Thoracic aorta (tissue), 2 donors: ENCODE measurements around the gene GGT6. TPM values are rescaled to one million over a fixed set of nuclear protein-coding genes. Genes with fewer than 3 reads are reported as not detected.
"Not testable (repeated sequence)": the region's sequence is repeated elsewhere in the genome, so short reads cannot be mapped to it uniquely, and the experiment has no call there.

ENCODE experiments used
- ATAC-seq: fragments of 150-250 bp; one replicate; pipeline ENCODE4 v1.8.0; 2017; ENCODE audit warnings: low read depth; ENCODE audit not compliant: insufficient number of reproducible peaks, low FRiP score
- DNase-seq: peaks from one replicate; pipeline ENCODE4 v3.0.0-alpha.2; 2020; ENCODE audit warnings: low spot score
- H3K27ac ChIP-seq, 2 donors: fragments of 200-600 bp; sonication (generic); 1 replicate in 1 of 2; 2 replicates in 1 of 2; pipeline ENCODE4 v1.5.1; 2016; ENCODE audit warnings: mild to moderate bottlenecking in 2 of 2, moderate library complexity in 2 of 2
- H3K27me3 ChIP-seq: fragments of 200-600 bp; sonication (generic); replicated peaks from 2 replicates; pipeline ENCODE4 v1.6.0; 2016; ENCODE audit warnings: mild to moderate bottlenecking; ENCODE audit not compliant: insufficient read depth
- H3K36me3 ChIP-seq: fragments of 200-600 bp; sonication (generic); one replicate; pipeline ENCODE4 v1.5.1; 2016
- H3K4me1 ChIP-seq, 2 donors: fragments of 200-600 bp; sonication (generic); 1 replicate in 1 of 2; 2 replicates in 1 of 2; pipeline versions ENCODE4 v1.5.1 to v1.6.0; 2016; ENCODE audit warnings: low read depth in 2 of 2, mild to moderate bottlenecking in 1 of 2; ENCODE audit not compliant: control insufficient read depth in 1 of 2
- H3K4me3 ChIP-seq: fragments of 200-600 bp; sonication (generic); 2 replicates; pipeline ENCODE4 v1.5.1; 2016; ENCODE audit warnings: mild to moderate bottlenecking
- H3K9me3 ChIP-seq: fragments of 200-600 bp; sonication (generic); 2 replicates; pipeline ENCODE4 v1.5.1; 2016
- CTCF ChIP-seq: fragments of 200-600 bp; sonication (generic); IDR thresholded peaks from one replicate; pipeline ENCODE4 v1.5.1; 2019; ENCODE audit warnings: antibody characterized with exemption
- total RNA-seq, 2 donors: library from RNA; depleted of rRNA; stranded (reverse); fragments of >200 nt; gene quantifications; one replicate each; pipeline versions ENCODE4 v1.1.0 to v1.2.3, GENCODE V29; 2016

Gene GGT6
- total RNA-seq, 2 donors from 2014 or later: not detected

- no peak for TF ChIP-seq CTCF
- Histone ChIP-seq H3K36me3 (no peaks in the 10 kb centered on the region), H3K27ac (no peak overlapping the region), H3K27me3 (no peaks in the 10 kb centered on the region), H3K4me1 (peaks cover 0 to 14% of the 10 kb centered on the region in 2 donors), H3K4me3 (no peak overlapping the region), H3K9me3 (no peaks in the 10 kb centered on the region)
- DNase-seq (no peak), ATAC-seq (no peak)
Observed at GRCh38 chr17:4605826-4606225, 45.4 kb upstream of the GGT6 start.

GRCh38 chr17:4604736-4605135, 44.4 kb upstream of the GGT6 start:
- H3K27ac ChIP-seq, H3K27me3 ChIP-seq, H3K36me3 ChIP-seq, DNase-seq, H3K4me3 ChIP-seq, ATAC-seq, H3K9me3 ChIP-seq: not testable (repeated sequence)
- H3K4me1 ChIP-seq: peaks cover 0 to 14% of the 10 kb centered on the region in 2 donors

- TF ChIP-seq CTCF: no peak
- DNase-seq: no peak
- ATAC-seq: no peak
- Histone ChIP-seq H3K4me3 (no peak overlapping the region), H3K27me3 (no peaks in the 10 kb centered on the region), H3K36me3 (no peaks in the 10 kb centered on the region), H3K9me3 (no peaks in the 10 kb centered on the region), H3K27ac (no peak overlapping the region), H3K4me1 (peaks cover 0 to 14% of the 10 kb centered on the region in 2 donors)
Observed at GRCh38 chr17:4604111-4604644, 43.8 kb upstream of the GGT6 start.

GRCh38 chr17:4602041-4602440, 41.7 kb upstream of the GGT6 start:
- Histone ChIP-seq H3K27me3 (no peaks in the 10 kb centered on the region), H3K36me3 (no peaks in the 10 kb centered on the region), H3K27ac (no peak overlapping the region), H3K4me3 (no peak overlapping the region), H3K4me1 (no peaks in the 10 kb centered on the region), H3K9me3 (no peaks in the 10 kb centered on the region)
- no peak for TF ChIP-seq CTCF
- no peak for ATAC-seq
- DNase-seq: no peak

GRCh38 chr17:4601326-4601725, 40.9 kb upstream of the GGT6 start:
- H3K36me3 ChIP-seq: no peaks in the 10 kb centered on the region
- H3K4me1 ChIP-seq: no peaks in the 10 kb centered on the region
- H3K9me3 ChIP-seq: no peaks in the 10 kb centered on the region
- ATAC-seq (no peak), DNase-seq (no peak)
- no peak for TF ChIP-seq CTCF
- H3K27ac ChIP-seq: no peak overlapping the region
- no peaks in the 10 kb centered on the region for H3K27me3 ChIP-seq
- H3K4me3 ChIP-seq: no peak overlapping the region

GRCh38 chr17:4600563-4600962, 40.2 kb upstream of the GGT6 start:
- H3K36me3 ChIP-seq: no peaks in the 10 kb centered on the region
- TF ChIP-seq CTCF: no peak
- H3K4me3 ChIP-seq: no peak overlapping the region
- no peaks in the 10 kb centered on the region for H3K27me3 ChIP-seq
- ATAC-seq (no peak), DNase-seq (no peak)
- no peaks in the 10 kb centered on the region for H3K4me1 ChIP-seq
- no peaks in the 10 kb centered on the region for H3K9me3 ChIP-seq
- H3K27ac ChIP-seq: no peak overlapping the region
